Right ventricle myocardium inferior (tissue), 1 donor: ENCODE measurements around the gene ANK3. TPM values are rescaled to one million over a fixed set of nuclear protein-coding genes. Genes with fewer than 3 reads are reported as not detected.
A peak's percentile ranks its signal among the peaks of the same experiment; 100 is the strongest.

Experiments used
- ATAC-seq: fragments of 200-7000 bp; cut with Tn5 transposase; one replicate; pipeline ENCODE4 v1.9.1; 2020; ENCODE audit warnings: mild to moderate bottlenecking, moderate library complexity
- DNase-seq: peaks from one replicate; pipeline ENCODE4 v3.0.0; 2021; ENCODE audit errors: missing footprints
- intact Hi-C: fragments of 100-400 bp; cut with DNase I; formaldehyde crosslinking; loops from one replicate; pipeline ENCODE4 v1.11.0; 2022
- total RNA-seq: library from RNA; stranded (reverse); fragmentation: NEBNext Ultra II Directional; extraction: Animal tissue kit (Norgen Biotek cat#: 25700); gene quantifications from one replicate; pipeline ENCODE4 v1.2.1, GENCODE V29; 2021
- donor health status: DM: no; HTN: yes; CAD: no; lungs with severe emphysema.

The ANK3 gene
- total RNA-seq, 1 donor from 2014 or later, result 216 TPM

DNA sequence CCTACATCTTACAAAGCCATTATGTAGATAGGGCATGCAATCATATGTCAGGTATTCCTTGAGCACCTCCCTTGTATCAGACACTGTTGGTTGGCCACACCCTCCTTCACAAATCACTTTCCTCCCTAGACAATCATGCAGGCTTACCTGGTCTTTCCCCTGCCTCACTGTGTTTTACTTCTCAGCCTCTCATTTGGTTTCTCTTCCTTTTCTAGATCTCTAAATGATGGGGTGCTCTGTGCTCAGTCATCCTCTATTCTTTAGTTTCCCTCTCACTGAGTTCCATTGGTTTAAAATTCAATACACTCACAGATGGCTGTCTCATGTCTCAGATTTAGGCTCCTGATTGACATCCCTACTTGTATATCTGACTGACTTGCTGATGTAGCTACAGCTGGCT lies 31.4 kb downstream of the ANK3 start:
- DNase-seq, result no peak
- intact Hi-C loops, result no loop called here
- ATAC-seq, result no peak

DNA sequence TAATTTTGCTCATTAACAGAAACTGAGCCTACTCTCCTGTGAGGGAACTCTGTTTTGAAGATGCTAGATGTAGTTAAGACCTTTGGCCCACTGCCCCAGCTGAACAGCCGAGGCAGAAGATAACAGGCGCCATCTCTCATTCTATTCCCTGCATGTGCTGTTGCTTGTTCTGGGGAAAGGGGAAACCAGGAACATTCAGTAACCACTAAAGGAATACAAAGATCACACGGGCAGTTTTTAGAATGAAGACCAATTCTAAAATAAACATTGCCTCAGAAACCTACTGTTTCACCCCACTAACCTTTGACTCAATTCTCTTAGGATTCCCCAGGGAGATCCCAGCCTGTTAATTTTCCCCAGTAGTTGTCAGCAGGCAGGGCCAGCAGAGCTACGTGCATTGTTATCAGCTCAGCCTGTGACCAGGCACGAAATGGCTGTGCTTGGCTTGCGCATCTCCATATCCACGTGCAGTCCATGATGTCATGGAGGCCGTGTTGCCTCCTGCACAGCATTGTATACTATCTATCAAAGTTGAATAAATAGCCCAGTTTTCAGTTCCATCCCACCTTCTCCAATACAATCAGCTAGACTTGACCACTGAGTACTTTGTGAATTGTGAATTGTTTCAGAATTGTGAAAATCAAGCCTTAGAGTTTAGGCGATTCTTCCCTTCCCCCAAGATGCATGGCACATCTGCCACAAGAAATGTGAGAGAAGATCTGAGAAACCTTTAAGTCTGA lies 36.0 kb downstream of the ANK3 start:
- intact Hi-C loops, result no loop called here
- peak; percentile 77 for ATAC-seq
- DNase-seq, result no peak

DNA sequence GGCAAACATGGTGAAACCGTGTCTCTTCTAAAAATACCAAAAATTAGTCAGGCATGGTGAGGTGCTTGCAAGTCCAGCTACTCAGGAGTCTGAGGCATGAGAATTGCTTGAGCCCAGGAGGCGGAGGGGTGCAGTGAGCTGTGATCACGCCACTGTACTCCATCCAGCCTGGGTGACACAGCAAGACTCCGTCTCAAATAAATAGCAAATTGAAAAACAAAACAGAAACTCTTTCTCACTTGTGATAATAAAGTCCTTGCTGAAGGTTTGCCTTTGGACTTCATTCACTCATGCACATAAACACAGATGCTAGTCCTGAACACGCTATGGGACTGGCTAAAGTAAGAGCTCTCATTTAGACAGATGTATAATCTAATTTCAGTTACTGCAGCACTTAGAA lies 37.6 kb downstream of the ANK3 start:
- DNase-seq (no peak), ATAC-seq (no peak)
- intact Hi-C loops, result no loop called here

DNA sequence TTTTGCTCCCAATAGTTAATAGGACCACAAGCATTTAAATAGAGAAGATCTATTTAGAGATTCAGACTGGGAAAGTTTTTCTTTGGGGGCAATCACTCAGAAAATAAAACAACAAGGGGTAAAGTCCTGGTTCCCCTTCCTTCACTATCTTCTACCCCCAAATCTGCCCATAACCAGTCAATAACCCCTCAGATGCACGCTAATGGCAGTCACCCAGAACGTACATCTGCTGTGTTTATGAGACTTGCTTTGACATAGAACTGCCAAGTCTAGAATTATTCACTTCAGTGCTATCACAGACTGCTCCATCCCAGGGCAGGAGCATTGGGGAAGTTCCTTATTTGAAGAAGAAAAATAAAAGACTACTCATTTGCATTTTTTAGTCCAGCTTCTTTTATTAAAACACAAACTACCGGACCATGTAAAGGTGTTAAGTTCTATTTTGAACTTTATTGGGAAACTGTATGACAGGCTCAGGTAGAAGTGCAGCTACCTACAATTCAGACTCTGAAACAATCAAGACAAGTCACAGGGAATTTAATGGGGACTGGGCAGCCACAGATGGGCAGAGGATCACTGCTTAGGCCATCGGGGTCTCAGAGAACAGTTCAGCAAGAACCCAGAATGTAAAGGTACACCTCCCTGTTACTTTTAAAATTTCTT lies 38.4 kb downstream of the ANK3 start:
- no peak for DNase-seq
- ATAC-seq, result no peak
- intact Hi-C loops, result no loop called here

DNA sequence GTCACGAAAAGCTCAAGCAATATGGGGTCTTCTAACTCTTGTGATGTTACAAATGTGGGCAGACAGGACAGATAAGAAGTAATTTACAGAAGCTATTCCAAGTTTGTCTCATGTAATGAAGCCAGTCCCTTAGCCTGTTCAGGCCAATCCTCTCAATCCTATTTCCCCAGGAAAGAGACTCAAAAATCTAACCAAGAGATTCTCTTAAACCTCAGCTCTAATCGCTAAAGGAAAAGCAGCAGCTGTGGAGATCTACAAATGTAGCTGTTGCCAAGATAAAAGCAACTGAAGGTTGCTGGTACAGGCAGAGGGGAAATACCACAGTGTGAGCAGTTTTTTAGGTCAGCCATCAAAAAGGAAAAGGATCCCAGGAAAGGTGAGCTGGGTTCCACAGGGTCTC lies 39.3 kb downstream of the ANK3 start:
- ATAC-seq (peak; percentile 32), DNase-seq (no peak)
- intact Hi-C loops, result no loop called here

DNA sequence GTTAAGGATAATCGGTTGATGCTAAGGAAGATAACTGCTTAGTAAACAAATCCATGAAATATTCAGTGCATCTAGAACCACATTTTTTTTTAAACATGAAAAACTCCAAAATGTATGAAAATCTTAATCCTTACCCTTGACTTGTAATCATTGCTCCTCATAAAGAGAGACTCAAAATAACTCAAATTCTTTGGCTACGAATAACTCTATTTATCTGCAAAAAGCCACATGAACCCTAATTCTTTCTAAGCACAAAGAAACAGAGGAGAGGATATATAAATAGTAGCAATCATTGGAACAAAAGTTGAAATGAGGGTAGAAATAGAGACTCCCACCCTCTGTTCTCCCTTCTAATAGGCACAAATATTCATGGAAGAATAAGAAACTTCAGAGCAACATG lies 40.2 kb downstream of the ANK3 start:
- no peak for ATAC-seq
- intact Hi-C loops, result no loop called here
- no peak for DNase-seq

DNA sequence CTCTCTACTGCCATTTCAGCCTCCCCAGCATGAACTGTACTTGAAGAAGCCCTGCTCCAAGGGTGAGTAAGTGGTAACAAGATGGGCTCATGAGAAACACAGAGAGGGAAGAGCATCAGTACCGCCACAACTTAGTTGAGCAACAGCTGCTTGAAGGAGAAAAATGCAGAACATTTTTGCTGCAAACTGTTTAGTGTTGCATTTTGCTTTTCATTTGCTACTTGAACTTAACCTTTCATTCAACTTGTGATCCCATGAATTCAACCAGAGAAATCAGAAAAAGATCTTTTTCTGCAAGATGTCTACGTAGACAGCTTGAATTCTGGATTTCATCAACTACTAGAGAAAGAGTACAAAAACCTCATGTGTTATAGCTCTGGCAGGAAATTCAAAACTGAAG lies 40.7 kb downstream of the ANK3 start:
- ATAC-seq (no peak), DNase-seq (no peak)
- intact Hi-C loops, result no loop called here

DNA sequence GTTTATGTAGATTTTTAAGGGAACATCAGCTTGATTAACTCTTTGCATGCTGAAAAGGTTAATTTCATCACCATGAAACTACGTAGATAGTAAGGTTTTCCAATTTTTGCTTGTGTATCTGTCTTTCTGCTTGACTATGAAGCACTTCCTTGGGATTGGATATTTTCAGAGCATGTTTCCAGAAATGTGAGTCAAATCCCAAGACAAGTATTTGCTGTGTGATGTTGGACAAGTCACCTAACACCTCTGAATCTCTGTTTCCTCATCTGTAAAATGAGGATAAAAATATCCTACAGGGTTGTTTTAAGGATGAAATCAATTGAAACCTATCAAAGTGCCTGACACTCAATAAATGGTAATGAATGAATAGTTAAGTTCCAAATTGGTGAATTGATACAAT lies 42.4 kb downstream of the ANK3 start:
- DNase-seq (no peak), ATAC-seq (no peak)
- intact Hi-C loops, result no loop called here

DNA sequence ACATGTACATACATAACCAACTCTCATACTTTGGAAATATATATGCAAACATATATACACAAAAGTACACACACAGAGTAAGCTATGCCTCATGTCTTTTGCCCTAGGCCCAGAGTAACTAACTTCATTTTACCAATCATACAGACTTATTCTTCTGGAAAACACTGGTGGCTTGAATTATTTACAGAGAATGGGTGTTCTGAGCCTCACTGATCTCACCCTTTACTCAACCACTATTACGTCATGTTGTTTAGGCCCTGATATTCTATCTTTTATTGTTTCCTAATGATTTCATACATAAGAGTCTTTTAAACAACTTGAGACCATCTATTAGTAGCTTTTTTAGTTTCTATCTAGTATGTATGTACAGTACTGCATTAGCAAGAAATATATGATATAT lies 43.0 kb downstream of the ANK3 start:
- ATAC-seq (no peak), DNase-seq (no peak)
- intact Hi-C loops, result no loop called here

DNA sequence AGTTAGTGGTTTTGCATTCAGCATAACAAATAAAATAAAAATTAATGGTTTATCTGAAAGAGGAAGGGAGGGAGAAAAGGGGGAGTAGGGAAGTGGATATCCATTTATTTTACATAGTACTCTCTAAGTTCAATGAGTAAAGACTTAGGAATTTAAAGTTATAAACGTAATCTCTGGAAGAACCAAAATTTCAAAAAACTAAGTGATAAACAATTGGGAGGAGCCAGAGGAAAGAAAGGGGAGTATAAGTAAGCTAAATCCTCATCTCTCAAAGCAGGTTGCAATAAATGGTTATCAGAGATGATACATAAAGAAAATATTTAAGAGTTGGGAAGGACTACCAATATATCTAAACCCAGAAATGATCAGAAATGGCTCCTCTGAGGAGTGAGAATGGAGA lies 46.4 kb downstream of the ANK3 start:
- ATAC-seq, result no peak
- intact Hi-C loops, result no loop called here
- no peak for DNase-seq

DNA sequence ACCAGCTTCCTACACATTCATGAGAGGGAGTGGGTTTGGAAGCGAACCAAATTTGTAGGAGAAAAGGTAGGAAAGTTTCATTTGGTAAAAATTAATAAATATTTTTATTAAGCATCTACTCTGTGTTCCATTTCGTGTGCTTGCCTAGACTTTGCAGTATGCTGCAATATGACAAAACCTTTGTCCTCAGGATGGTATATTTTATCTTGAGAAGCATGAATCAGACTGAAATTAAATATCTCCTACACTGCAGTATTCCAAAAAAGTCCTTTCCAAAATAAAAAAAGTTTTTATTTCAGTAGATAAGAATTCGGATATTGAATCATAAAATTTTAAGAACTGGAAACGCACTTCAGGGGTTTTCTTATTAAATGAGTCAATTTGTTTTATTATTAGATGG lies 47.7 kb downstream of the ANK3 start:
- no peak for DNase-seq
- intact Hi-C loops, result no loop called here
- ATAC-seq, result no peak

DNA sequence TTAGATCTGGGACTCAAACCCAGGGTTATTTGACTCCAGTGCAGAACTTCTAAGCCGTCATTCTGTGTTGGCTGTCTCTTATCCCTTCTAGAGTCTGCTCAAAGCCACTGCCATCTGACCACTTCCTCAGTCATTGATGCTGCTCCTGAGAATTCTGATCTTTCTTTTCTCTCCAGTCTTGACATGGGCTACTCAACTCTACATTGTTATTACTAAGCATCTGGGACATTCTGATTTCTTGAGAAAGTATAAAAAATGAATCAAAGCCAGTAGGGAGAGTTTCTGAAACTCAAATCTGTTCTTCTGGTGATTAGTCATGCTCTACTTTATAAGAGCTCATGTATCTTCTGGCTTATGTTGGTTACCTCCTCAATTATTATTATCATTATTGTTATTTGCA lies 48.7 kb downstream of the ANK3 start:
- DNase-seq, result no peak
- intact Hi-C loops, result no loop called here
- ATAC-seq, result no peak

DNA sequence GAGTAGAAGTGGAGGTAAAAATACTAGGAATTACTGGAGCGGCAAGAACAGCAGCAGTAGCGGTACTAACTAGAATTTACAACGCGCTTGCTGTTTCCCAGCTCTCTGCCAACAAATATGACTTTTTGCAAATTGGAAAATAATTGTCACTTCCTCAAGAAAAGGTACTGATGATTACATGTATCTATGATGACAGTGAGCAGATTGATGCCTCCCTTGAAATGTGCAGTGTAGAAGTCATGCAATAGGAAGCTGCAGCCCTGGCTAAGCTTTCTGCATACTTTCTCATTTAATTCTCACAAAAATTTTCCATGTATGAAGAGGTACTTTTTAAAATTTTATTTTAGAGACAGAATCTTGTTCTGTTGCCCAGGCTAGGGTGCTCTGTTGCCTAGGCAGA lies 49.9 kb downstream of the ANK3 start:
- DNase-seq (no peak), ATAC-seq (no peak)
- intact Hi-C loops, result no loop called here

DNA sequence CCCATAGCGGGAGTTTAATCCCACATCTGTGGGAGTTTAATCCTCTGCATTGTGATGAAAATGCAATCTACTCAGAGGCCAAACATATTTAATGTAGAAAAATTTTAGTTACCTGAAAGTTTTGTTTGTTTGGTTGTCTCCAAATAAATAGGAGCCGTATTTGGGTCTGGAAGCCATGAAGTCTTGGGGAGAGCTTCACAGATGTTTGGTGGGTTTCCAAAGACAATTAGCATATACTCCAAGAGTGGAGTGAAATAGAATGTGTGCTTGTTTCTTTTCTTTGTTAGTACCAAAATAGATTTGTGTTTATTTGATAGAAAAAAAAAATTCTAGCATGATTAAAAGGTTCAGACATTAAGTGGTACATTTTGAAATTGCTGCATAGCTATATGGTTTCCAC lies 50.9 kb downstream of the ANK3 start:
- intact Hi-C loops, result no loop called here
- DNase-seq (no peak), ATAC-seq (no peak)

DNA sequence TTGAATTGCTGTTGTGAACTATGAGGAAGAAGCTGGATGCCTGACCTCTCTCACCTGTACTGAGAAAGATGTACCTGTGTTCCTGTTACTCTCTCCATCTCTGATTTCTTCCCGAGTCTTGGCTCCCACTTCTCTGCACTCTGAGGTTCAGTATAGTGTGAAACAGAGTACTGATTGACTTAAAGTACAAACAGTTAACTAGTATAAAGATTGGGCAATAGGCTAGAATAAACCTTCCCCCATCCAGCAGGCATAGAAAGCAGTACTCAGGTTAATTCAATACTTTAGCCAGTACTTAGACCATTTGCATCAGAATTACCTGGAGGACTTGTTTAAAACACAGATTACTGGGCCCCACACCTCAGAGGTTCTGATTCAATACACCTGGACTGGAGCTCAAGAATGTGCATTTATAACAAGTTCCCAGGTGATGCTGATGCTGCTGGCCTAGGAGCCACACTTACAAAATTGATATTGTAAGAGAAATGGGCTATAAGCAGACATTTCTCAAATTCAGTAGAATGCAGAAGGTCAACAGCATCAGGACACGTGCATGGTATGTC lies 51.6 kb downstream of the ANK3 start:
- intact Hi-C loops, result no loop called here
- no peak for DNase-seq
- ATAC-seq, result no peak

DNA sequence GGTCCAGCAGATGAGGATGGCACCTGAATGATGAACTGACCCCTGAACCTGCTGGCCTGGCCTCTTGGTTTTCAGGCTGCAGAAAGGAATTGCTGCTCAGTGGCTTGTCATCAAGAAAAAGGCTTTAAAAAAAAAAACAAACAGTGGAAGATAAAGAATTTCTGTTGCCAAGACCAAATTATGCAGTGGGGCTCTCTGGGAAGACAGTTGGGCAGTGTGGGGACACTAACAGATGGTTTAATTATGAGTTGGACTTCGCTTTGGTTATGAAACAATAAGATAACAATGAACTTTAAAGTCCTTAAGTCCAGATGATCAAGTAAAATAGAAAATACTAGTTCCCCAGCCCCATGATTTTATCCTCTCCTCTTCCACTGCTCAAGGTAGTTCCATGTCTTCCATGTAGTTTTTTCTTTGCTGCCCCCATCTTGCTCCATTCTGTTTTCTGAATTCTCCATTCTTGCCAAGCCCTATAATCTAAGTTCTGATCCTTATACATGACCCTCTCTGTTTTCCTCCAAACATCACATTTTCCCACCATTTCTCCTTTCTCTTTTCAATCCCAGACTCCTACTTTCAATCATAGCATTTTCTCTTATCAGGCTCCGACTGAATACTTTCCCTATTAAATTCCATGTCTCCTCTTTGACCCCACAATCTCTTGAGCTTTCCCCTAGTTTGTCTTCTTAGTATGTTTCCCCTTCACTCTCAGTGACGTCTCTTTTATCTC lies 52.6 kb downstream of the ANK3 start:
- DNase-seq, result no peak
- ATAC-seq, result no peak
- intact Hi-C loops, result no loop called here

DNA sequence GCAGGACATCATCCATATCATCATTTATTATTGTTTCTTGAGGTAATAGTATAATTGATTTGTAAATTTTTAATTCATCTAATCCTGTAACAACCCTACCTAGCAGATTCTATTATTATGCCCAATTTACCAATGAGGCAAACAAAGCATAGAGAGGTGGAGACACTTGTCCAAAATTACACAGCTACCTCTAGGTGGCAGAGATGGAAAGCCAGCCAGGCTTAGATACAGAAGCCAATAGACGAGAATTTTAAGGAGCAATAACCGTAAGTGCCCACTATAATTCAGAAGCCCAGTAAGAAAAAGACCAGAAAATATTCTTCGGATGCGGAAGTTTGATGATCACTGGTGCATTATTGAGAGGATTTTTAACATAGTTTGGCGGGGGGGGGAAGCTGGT lies 54.0 kb downstream of the ANK3 start:
- intact Hi-C loops, result no loop called here
- no peak for DNase-seq
- no peak for ATAC-seq

DNA sequence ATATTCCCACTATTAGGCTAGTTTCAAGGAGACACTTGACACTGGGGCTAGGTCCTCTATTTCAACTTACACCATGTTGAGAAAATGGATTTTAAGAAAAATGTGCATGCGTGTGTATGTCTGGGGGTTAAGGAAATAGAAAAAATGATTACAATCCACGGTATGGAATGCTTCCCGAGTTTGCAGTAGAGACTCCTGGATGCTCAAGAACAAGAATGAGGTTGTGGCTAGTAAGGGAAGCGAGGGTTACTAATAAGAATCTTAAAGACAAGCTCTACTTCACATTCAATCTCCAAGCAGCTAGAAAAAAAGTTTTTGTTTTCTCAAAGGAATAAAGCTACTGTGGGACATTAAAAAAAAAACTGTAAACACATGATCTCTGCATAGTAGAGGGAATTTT lies 54.7 kb downstream of the ANK3 start:
- ATAC-seq (no peak), DNase-seq (no peak)
- intact Hi-C loops, result no loop called here

DNA sequence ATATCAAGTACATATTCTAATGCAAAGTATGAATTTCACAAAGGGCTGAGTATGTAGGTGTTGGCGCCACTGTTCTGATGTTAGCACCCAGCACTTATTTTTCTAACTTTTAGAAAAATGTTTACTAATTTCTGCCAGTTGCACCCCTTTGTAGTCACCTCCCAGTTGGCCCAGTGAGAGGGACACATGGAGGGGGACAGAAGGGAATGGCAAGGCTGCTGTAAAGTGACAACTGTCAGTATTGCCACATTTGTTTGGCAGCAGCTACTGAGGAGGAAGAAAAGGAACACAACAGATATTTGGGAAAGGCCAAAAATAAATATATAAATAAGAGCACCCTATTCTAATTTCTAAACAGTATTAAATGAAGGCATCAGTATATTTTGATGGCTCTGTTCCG lies 57.3 kb downstream of the ANK3 start:
- DNase-seq (no peak), ATAC-seq (no peak)
- intact Hi-C loops, result no loop called here

DNA sequence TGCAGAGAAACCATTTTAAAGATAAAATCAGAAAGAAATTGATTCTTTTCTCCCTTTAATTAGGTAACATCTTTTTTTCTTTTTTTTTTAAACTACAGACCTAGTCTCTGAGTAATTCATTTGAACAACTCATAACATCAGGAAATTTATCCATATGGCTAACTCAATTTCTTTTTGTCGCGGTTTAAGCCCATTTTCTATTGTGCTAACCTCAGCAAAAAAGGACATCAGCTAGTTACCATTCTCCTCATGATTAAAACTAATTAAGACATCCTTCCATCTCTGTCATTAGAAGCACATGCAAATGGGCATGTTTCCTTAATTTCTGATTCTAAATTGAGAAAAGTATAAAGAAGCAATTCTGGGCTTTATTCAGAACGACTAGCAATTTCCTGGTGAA lies 57.8 kb downstream of the ANK3 start:
- DNase-seq (no peak), ATAC-seq (no peak)
- intact Hi-C loops, result no loop called here
